Keratinocyte (primary cell): ENCODE results near the gene USH2A.

ENCODE experiments used
- EZH2 ChIP-seq: IDR thresholded peaks from one replicate; pipeline ENCODE4 v1.6.1; 2012; ENCODE audit warnings: inconsistent platforms, mild to moderate bottlenecking, low read length, moderate library complexity
- TF ChIP-seq, protein P1 (sequence below), 3 experiments: IDR thresholded peaks in 1 of 3; conservative IDR thresholded peaks in 1 of 3; optimal IDR thresholded peaks in 1 of 3; 2 replicates in 2 of 3; 3 replicates in 1 of 3; pipeline versions ENCODE3 to v1.5.1; 2011; ENCODE audit warnings: low read length in 3 of 3, mild to moderate bottlenecking in 3 of 3, moderate library complexity in 2 of 3, control low read depth in 1 of 3, inconsistent platforms in 1 of 3; ENCODE audit not compliant: insufficient read depth in 2 of 3; ENCODE audit errors: extremely low read depth in 1 of 3

DNA sequence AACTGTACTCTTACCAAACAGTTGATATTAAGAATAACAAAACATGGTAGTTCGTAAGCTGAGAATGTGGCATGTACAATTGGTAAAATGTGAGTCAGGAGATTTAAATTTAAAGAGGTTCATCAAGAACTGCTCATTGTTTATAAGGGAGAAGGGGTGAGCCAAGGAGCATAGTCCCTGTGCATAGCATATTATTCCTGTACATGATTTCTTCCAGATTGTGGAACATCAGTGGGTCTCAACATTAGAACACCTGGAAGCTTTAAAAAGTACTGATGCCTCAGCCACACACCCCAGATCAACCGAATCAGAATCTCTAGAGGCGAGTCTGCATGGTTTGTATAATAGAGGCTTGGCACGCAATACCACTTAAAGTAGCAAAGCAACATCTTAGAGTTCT is 800.1 kb downstream of the USH2A start:
- TF ChIP-seq, protein P1, sequence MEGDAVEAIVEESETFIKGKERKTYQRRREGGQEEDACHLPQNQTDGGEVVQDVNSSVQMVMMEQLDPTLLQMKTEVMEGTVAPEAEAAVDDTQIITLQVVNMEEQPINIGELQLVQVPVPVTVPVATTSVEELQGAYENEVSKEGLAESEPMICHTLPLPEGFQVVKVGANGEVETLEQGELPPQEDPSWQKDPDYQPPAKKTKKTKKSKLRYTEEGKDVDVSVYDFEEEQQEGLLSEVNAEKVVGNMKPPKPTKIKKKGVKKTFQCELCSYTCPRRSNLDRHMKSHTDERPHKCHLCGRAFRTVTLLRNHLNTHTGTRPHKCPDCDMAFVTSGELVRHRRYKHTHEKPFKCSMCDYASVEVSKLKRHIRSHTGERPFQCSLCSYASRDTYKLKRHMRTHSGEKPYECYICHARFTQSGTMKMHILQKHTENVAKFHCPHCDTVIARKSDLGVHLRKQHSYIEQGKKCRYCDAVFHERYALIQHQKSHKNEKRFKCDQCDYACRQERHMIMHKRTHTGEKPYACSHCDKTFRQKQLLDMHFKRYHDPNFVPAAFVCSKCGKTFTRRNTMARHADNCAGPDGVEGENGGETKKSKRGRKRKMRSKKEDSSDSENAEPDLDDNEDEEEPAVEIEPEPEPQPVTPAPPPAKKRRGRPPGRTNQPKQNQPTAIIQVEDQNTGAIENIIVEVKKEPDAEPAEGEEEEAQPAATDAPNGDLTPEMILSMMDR (optimal IDR thresholded peaks at IDR 0.05 in 1 of 3, IDR thresholded peaks at IDR 0.05 in 1 of 3, conservative IDR thresholded peaks at IDR 0.05 in 1 of 3; ENCODE audit: extremely low read depth in 1 of 3, insufficient read depth in 2 of 3, low read length in 3 of 3) = no peak
- no peak for TF ChIP-seq EZH2
